K562 (cell line): ENCODE measurements around the gene DYRK1A. TPM values are rescaled to one million over a fixed set of nuclear protein-coding genes. Genes with fewer than 3 reads are reported as not detected.

Experiments
- FOXJ2 ChIP-seq: fragments of 200-800 bp; sonication (Bioruptor generic); IDR thresholded peaks from 2 replicates; pipeline ENCODE4 v1.6.1; 2016; ENCODE audit warnings: missing genetic modification characterization, missing compliant biosample characterization
- FOXK2 ChIP-seq, 2 experiments: fragments of 450-650 bp; IDR thresholded peaks in 1 of 2; conservative IDR thresholded peaks in 1 of 2; 2 replicates each; pipeline ENCODE4 v1.6.1; 2016; ENCODE audit warnings: low read depth in 2 of 2, mild to moderate bottlenecking in 1 of 2
- FOXM1 ChIP-seq, 2 experiments: fragments of 450-650 bp in 1 of 2; sonication (generic) in 1 of 2; formaldehyde crosslinking in 1 of 2; IDR thresholded peaks; 2 replicates each; pipeline versions ENCODE4 v1.6.1 to v1.9.0; 2017 to 2022; ENCODE audit warnings: low read depth in 2 of 2, mild to moderate bottlenecking in 2 of 2, missing genetic modification reagents in 1 of 2, moderate library complexity in 1 of 2
- HDAC3 ChIP-seq: fragments of 450-650 bp; IDR thresholded peaks from 2 replicates; pipeline ENCODE4 v1.6.1; 2018; ENCODE audit warnings: borderline replicate concordance, mild to moderate bottlenecking, moderate library complexity; ENCODE audit not compliant: partially characterized antibody
- HNRNPLL ChIP-seq: fragments of 200-400 bp; formaldehyde crosslinking; IDR thresholded peaks from 2 replicates; pipeline ENCODE4 v1.6.1; 2017; ENCODE audit warnings: low read length, low read depth, mild to moderate bottlenecking; ENCODE audit not compliant: poor library complexity, severe bottlenecking
- MEIS2 ChIP-seq: fragments of 450-650 bp; IDR thresholded peaks from 2 replicates; pipeline ENCODE4 v1.6.1; 2014; ENCODE audit warnings: mild to moderate bottlenecking; ENCODE audit not compliant: partially characterized antibody
- NBN ChIP-seq: fragments of 450-650 bp; IDR thresholded peaks from 2 replicates; pipeline ENCODE4 v1.6.1; 2016; ENCODE audit warnings: low read depth, mild to moderate bottlenecking
- POLR3G ChIP-seq: IDR thresholded peaks from 2 replicates; pipeline ENCODE4 v1.6.1; 2011; ENCODE audit not compliant: insufficient read length, insufficient replicate concordance; ENCODE audit errors: extremely low read depth
- PPARD ChIP-seq: fragments of 250-450 bp; sonication (Bioruptor Pico); IDR thresholded peaks from 2 replicates; pipeline ENCODE4 v1.8.0; 2022; ENCODE audit warnings: inconsistent platforms, mild to moderate bottlenecking, moderate library complexity
- SPI1 ChIP-seq: IDR thresholded peaks from 2 replicates; pipeline ENCODE4 v1.6.1; 2011; ENCODE audit warnings: low read depth, low read length, control low read depth, borderline replicate concordance
- STAG1 ChIP-seq: sonication (generic); formaldehyde crosslinking; IDR thresholded peaks from 2 replicates; pipeline ENCODE4 v1.5.0; 2020; ENCODE audit warnings: missing genetic modification reagents, borderline replicate concordance
- ZBTB17 ChIP-seq: fragments of 450-650 bp; formaldehyde crosslinking; IDR thresholded peaks from 2 replicates; pipeline ENCODE4 v1.4.0; 2020; ENCODE audit warnings: mild to moderate bottlenecking
- ZNF785 ChIP-seq: fragments of 250-450 bp; sonication (Bioruptor Pico); IDR thresholded peaks from 2 replicates; pipeline ENCODE4 v1.4.0; 2020; ENCODE audit warnings: mild to moderate bottlenecking
- ZSCAN29 ChIP-seq: fragments of 450-650 bp; IDR thresholded peaks from 2 replicates; pipeline ENCODE4 v1.6.1; 2017
- polyA plus RNA-seq, 8 experiments: library from polyadenylated mRNA; depleted of rRNA in 4 of 8; stranded (reverse) in 5 of 8; unstranded in 3 of 8; fragments of >200 nt; fragmentation: Nextera tagmentation in 2 of 8; fragmentation: Illumina TruSeq in 1 of 8; extraction: Ambion mirVana in 2 of 8; extraction: Trizol in 1 of 8; gene quantifications; 2 replicates each; pipeline versions ENCODE4 v1.2.1 to v1.2.3, GENCODE V29; 2011 to 2014; ENCODE audit warnings: inconsistent platforms in 1 of 8, missing spikeins in 1 of 8
- total RNA-seq, 7 experiments: library from RNA; depleted of rRNA in 6 of 7; stranded (reverse); fragments of >200 nt in 6 of 7; fragmentation: Illumina TruSeq in 2 of 7; extraction: Trizol in 2 of 7; gene quantifications; 2 replicates each; pipeline versions ENCODE4 v1.2.1 to v1.2.3, GENCODE V29; 2011 to 2021; ENCODE audit warnings: low replicate concordance in 1 of 7
- TF ChIP-seq, protein P1 (sequence below): fragments of 450-650 bp; IDR thresholded peaks from 2 replicates; pipeline ENCODE4 v1.6.1; 2016; ENCODE audit warnings: mild to moderate bottlenecking, moderate library complexity
- TF ChIP-seq, protein P2 (sequence below): fragments of 250-450 bp; sonication (Bioruptor Pico); IDR thresholded peaks from 2 replicates; pipeline ENCODE4 v1.8.0; 2021; ENCODE audit warnings: moderate library complexity, mild to moderate bottlenecking, inconsistent platforms
- TF ChIP-seq, protein P3 (sequence below): fragments of 450-650 bp; formaldehyde crosslinking; conservative IDR thresholded peaks from 2 replicates; pipeline ENCODE4 v1.4.0; 2022; ENCODE audit warnings: mild to moderate bottlenecking, missing genetic modification characterization

The DYRK1A gene
- total and polyA plus RNA-seq, 9 of the 15 experiments (the other 6 are each of a cell fraction or from before 2014, with no cell fraction given): 3.7 to 64.8 (median 42.3) TPM

DNA sequence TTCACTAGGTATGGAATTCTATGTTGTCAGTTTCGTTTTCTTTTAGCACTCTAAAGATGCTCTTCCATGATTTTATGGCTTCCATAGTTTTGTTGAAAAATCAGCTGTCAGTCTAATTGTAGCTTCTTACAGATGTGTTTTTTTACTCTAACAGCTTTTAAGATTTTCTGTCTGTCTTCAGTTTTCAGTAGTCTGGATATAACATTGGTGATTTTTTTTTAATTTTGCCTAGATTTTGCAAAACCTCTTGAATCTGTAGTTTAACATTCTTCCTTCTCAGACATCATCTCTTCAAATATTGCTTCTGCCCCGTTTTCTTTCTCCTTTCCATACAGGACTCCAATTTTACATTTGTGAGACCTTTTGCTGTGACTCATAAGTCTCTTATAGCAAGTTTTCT, 17.9 kb upstream of the DYRK1A start (continued):
- TF ChIP-seq, protein P1, sequence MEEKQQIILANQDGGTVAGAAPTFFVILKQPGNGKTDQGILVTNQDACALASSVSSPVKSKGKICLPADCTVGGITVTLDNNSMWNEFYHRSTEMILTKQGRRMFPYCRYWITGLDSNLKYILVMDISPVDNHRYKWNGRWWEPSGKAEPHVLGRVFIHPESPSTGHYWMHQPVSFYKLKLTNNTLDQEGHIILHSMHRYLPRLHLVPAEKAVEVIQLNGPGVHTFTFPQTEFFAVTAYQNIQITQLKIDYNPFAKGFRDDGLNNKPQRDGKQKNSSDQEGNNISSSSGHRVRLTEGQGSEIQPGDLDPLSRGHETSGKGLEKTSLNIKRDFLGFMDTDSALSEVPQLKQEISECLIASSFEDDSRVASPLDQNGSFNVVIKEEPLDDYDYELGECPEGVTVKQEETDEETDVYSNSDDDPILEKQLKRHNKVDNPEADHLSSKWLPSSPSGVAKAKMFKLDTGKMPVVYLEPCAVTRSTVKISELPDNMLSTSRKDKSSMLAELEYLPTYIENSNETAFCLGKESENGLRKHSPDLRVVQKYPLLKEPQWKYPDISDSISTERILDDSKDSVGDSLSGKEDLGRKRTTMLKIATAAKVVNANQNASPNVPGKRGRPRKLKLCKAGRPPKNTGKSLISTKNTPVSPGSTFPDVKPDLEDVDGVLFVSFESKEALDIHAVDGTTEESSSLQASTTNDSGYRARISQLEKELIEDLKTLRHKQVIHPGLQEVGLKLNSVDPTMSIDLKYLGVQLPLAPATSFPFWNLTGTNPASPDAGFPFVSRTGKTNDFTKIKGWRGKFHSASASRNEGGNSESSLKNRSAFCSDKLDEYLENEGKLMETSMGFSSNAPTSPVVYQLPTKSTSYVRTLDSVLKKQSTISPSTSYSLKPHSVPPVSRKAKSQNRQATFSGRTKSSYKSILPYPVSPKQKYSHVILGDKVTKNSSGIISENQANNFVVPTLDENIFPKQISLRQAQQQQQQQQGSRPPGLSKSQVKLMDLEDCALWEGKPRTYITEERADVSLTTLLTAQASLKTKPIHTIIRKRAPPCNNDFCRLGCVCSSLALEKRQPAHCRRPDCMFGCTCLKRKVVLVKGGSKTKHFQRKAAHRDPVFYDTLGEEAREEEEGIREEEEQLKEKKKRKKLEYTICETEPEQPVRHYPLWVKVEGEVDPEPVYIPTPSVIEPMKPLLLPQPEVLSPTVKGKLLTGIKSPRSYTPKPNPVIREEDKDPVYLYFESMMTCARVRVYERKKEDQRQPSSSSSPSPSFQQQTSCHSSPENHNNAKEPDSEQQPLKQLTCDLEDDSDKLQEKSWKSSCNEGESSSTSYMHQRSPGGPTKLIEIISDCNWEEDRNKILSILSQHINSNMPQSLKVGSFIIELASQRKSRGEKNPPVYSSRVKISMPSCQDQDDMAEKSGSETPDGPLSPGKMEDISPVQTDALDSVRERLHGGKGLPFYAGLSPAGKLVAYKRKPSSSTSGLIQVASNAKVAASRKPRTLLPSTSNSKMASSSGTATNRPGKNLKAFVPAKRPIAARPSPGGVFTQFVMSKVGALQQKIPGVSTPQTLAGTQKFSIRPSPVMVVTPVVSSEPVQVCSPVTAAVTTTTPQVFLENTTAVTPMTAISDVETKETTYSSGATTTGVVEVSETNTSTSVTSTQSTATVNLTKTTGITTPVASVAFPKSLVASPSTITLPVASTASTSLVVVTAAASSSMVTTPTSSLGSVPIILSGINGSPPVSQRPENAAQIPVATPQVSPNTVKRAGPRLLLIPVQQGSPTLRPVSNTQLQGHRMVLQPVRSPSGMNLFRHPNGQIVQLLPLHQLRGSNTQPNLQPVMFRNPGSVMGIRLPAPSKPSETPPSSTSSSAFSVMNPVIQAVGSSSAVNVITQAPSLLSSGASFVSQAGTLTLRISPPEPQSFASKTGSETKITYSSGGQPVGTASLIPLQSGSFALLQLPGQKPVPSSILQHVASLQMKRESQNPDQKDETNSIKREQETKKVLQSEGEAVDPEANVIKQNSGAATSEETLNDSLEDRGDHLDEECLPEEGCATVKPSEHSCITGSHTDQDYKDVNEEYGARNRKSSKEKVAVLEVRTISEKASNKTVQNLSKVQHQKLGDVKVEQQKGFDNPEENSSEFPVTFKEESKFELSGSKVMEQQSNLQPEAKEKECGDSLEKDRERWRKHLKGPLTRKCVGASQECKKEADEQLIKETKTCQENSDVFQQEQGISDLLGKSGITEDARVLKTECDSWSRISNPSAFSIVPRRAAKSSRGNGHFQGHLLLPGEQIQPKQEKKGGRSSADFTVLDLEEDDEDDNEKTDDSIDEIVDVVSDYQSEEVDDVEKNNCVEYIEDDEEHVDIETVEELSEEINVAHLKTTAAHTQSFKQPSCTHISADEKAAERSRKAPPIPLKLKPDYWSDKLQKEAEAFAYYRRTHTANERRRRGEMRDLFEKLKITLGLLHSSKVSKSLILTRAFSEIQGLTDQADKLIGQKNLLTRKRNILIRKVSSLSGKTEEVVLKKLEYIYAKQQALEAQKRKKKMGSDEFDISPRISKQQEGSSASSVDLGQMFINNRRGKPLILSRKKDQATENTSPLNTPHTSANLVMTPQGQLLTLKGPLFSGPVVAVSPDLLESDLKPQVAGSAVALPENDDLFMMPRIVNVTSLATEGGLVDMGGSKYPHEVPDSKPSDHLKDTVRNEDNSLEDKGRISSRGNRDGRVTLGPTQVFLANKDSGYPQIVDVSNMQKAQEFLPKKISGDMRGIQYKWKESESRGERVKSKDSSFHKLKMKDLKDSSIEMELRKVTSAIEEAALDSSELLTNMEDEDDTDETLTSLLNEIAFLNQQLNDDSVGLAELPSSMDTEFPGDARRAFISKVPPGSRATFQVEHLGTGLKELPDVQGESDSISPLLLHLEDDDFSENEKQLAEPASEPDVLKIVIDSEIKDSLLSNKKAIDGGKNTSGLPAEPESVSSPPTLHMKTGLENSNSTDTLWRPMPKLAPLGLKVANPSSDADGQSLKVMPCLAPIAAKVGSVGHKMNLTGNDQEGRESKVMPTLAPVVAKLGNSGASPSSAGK: no peak
- TF ChIP-seq ZBTB17 (CRISPR knock-in tag) (no peak), FOXK2 (conservative IDR thresholded peaks at IDR 0.05 in 1 of 2, IDR thresholded peaks at IDR 0.05 in 1 of 2; ENCODE audit: low read depth in 2 of 2) (0 out of 4 replicates have a peak, but pooled peaks of 1 of the 2 experiments have one; percentile 18), POLR3G (no peak), HDAC3 (peak; percentile 36), FOXM1 (IDR thresholded peaks at IDR 0.05; ENCODE audit: low read depth) (peak; percentile 50; the same call in 1 of the 2 replicates), FOXM1 (CRISPR knock-in tag; IDR thresholded peaks at IDR 0.05; ENCODE audit: low read depth) (no peak), HNRNPLL (no peak), MEIS2 (peak; percentile 32), SPI1 (no peak), ZNF785 (no peak), ZSCAN29 (no peak), FOXJ2 (tag) (peak; percentile 74), STAG1 (no peak), NBN (peak; percentile 76), PPARD (CRISPR knock-in tag) (no peak)
- TF ChIP-seq, protein P2, sequence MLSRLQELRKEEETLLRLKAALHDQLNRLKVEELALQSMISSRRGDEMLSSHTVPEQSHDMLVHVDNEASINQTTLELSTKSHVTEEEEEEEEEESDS (CRISPR knock-in tag): no peak
- TF ChIP-seq, protein P3, sequence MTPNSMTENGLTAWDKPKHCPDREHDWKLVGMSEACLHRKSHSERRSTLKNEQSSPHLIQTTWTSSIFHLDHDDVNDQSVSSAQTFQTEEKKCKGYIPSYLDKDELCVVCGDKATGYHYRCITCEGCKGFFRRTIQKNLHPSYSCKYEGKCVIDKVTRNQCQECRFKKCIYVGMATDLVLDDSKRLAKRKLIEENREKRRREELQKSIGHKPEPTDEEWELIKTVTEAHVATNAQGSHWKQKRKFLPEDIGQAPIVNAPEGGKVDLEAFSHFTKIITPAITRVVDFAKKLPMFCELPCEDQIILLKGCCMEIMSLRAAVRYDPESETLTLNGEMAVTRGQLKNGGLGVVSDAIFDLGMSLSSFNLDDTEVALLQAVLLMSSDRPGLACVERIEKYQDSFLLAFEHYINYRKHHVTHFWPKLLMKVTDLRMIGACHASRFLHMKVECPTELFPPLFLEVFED (CRISPR knock-in tag): no peak
